Caki2 (cell line): ENCODE measurements around the gene THOC1. TPM values are rescaled to one million over a fixed set of nuclear protein-coding genes. Genes with fewer than 3 reads are reported as not detected.
A peak's percentile ranks its signal among the peaks of the same experiment; 100 is the strongest.
"Not testable (repeated sequence)": the region's sequence is repeated elsewhere in the genome, so short reads cannot be mapped to it uniquely, and the experiment has no call there.

Experiments used
- DNase-seq: peaks from one replicate; pipeline ENCODE4 v3.0.0-alpha.2; 2015; ENCODE audit warnings: low read depth
- in situ Hi-C: cut with HindIII; loops from 2 replicates; pipeline ENCODE4 v1.10.0; 2016; ENCODE audit warnings: low sequenced_read_pairs, low pct_unique_long_range_greater_than_20kb, mixed read lengths
- total RNA-seq: library from RNA; depleted of rRNA; stranded (reverse); fragments of >200 nt; shearing (Covaris generic); gene quantifications from 2 replicates; pipeline ENCODE4 v1.2.3, GENCODE V29; 2014; ENCODE audit warnings: low replicate concordance; rRNA removed

The THOC1 gene
- total RNA-seq, result 19.4 and 21.0 TPM in 2 replicates

GRCh38 chr18:267688-268552 is at the start of gene THOC1:
Gene THOC1 (minus strand): TSS chr18:268047. CDS start chr18:268019, 28 bp downstream.
- in situ Hi-C loops, result no loop called here
- peak; percentile 86 for DNase-seq

- DNase-seq, result no peak
- in situ Hi-C loops, result no loop called here
These were observed 49.8 kb upstream of the THOC1 start for GRCh38 chr18:317618-318017.

- DNase-seq, result no peak
- in situ Hi-C loops, result no loop called here
These were observed 48.5 kb upstream of the THOC1 start for GRCh38 chr18:316393-316792.

GRCh38 chr18:313931-314330 is 46.1 kb upstream of the THOC1 start:
- in situ Hi-C loops, result no loop called here
- no peak for DNase-seq

- in situ Hi-C loops, result no loop called here
- no peak for DNase-seq
These were observed 44.6 kb upstream of the THOC1 start for GRCh38 chr18:312415-312814.

- no peak for DNase-seq
These were observed 42.2 kb upstream of the THOC1 start for GRCh38 chr18:310042-310441.

GRCh38 chr18:308086-308485 is 40.2 kb upstream of the THOC1 start:
- in situ Hi-C loops, DNase-seq: not testable (repeated sequence)

More at GRCh38 chr18:310042-310441, 42.2 kb upstream of the THOC1 start:
- in situ Hi-C loops, result no loop called here

GRCh38 chr18:306608-307255 is 38.9 kb upstream of the THOC1 start:
- no peak for DNase-seq
- in situ Hi-C loops, result no loop called here

- in situ Hi-C loops, result no loop called here
- DNase-seq, result no peak
These were observed 37.2 kb upstream of the THOC1 start for GRCh38 chr18:305003-305501.

- in situ Hi-C loops, result no loop called here
- no peak for DNase-seq
These were observed 35.8 kb upstream of the THOC1 start for GRCh38 chr18:303607-304006.

- DNase-seq, result no peak
- in situ Hi-C loops, result no loop called here
These were observed 35.2 kb upstream of the THOC1 start for GRCh38 chr18:303011-303410.

- in situ Hi-C loops, result no loop called here
- DNase-seq, result no peak
These were observed 34.2 kb upstream of the THOC1 start for GRCh38 chr18:302097-302496.

- DNase-seq, result no peak
- in situ Hi-C loops, result no loop called here
These were observed 30.1 kb upstream of the THOC1 start for GRCh38 chr18:297936-298335.

- DNase-seq, result no peak
- in situ Hi-C loops, result no loop called here
These were observed 28.1 kb upstream of the THOC1 start for GRCh38 chr18:295756-296490.

GRCh38 chr18:294566-294965 is 26.7 kb upstream of the THOC1 start:
- in situ Hi-C loops, result no loop called here
- DNase-seq, result no peak

GRCh38 chr18:293536-293935 is 25.7 kb upstream of the THOC1 start:
- DNase-seq, result no peak
- in situ Hi-C loops, result no loop called here

GRCh38 chr18:292271-292670 is 24.4 kb upstream of the THOC1 start:
- in situ Hi-C loops, result no loop called here
- no peak for DNase-seq

- DNase-seq, in situ Hi-C loops: not testable (repeated sequence)
These were observed 22.1 kb upstream of the THOC1 start for GRCh38 chr18:289970-290369.

- in situ Hi-C loops, result no loop called here
- DNase-seq, result no peak
These were observed 21.2 kb upstream of the THOC1 start for GRCh38 chr18:289026-289425.
